Upper lobe of right lung (tissue), 1 donor: ENCODE results near the gene TRIM47. TPM values are rescaled to one million over a fixed set of nuclear protein-coding genes. Genes with fewer than 3 reads are reported as not detected.

ENCODE experiments used
- ATAC-seq: fragments of 200-7000 bp; cut with Tn5 transposase; one replicate; pipeline ENCODE4 v1.9.1; 2020; ENCODE audit warnings: mild to moderate bottlenecking, moderate library complexity
- DNase-seq: peaks from one replicate; pipeline ENCODE4 v3.0.0-alpha.2; 2020
- H3K27ac ChIP-seq: fragments of 200-600 bp; one replicate; pipeline ENCODE4 v1.8.0; 2022
- H3K27me3 ChIP-seq: fragments of 200-600 bp; one replicate; pipeline ENCODE4 v1.8.0; 2022; ENCODE audit warnings: mild to moderate bottlenecking
- H3K36me3 ChIP-seq: fragments of 200-600 bp; one replicate; pipeline ENCODE4 v1.8.0; 2022
- H3K4me1 ChIP-seq: fragments of 200-600 bp; one replicate; pipeline ENCODE4 v1.8.0; 2022
- H3K4me3 ChIP-seq: fragments of 200-600 bp; one replicate; pipeline ENCODE4 v1.8.0; 2022; ENCODE audit warnings: mild to moderate bottlenecking
- H3K9me3 ChIP-seq: fragments of 200-600 bp; one replicate; pipeline ENCODE4 v1.8.0; 2022
- intact Hi-C: fragments of 100-400 bp; cut with DNase I; formaldehyde crosslinking; loops from one replicate; pipeline ENCODE4 v1.11.0; 2022
- total RNA-seq: library from RNA; stranded (reverse); fragmentation: NEBNext Ultra II Directional; extraction: Animal tissue kit (Norgen Biotek cat#: 25700); gene quantifications from one replicate; pipeline ENCODE4 v1.2.1, GENCODE V29; 2021
- TF ChIP-seq, protein P1 (sequence below): fragments of 200-600 bp; IDR thresholded peaks from one replicate; pipeline ENCODE4 v1.8.0; 2022; ENCODE audit warnings: antibody characterized with exemption
- donor health status: DM: no; HTN: yes; CAD: no; lungs with severe emphysema.

The TRIM47 gene
- total RNA-seq, 1 donor from 2014 or later: 31.0 TPM

GRCh38 chr17:75899353-75899752, 21.0 kb upstream of the TRIM47 start:
- no peak overlapping the region for H3K4me3 ChIP-seq
- peaks cover 24% of the 10 kb centered on the region for H3K4me1 ChIP-seq
- ATAC-seq (no peak), DNase-seq (no peak)
- H3K27ac ChIP-seq: no peak overlapping the region
- H3K27me3 ChIP-seq: no peaks in the 10 kb centered on the region
- intact Hi-C loops: no loop called here
- H3K36me3 ChIP-seq: peaks cover 52% of the 10 kb centered on the region
- no peaks in the 10 kb centered on the region for H3K9me3 ChIP-seq
- TF ChIP-seq, protein P1, sequence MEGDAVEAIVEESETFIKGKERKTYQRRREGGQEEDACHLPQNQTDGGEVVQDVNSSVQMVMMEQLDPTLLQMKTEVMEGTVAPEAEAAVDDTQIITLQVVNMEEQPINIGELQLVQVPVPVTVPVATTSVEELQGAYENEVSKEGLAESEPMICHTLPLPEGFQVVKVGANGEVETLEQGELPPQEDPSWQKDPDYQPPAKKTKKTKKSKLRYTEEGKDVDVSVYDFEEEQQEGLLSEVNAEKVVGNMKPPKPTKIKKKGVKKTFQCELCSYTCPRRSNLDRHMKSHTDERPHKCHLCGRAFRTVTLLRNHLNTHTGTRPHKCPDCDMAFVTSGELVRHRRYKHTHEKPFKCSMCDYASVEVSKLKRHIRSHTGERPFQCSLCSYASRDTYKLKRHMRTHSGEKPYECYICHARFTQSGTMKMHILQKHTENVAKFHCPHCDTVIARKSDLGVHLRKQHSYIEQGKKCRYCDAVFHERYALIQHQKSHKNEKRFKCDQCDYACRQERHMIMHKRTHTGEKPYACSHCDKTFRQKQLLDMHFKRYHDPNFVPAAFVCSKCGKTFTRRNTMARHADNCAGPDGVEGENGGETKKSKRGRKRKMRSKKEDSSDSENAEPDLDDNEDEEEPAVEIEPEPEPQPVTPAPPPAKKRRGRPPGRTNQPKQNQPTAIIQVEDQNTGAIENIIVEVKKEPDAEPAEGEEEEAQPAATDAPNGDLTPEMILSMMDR: no peak

DNA sequence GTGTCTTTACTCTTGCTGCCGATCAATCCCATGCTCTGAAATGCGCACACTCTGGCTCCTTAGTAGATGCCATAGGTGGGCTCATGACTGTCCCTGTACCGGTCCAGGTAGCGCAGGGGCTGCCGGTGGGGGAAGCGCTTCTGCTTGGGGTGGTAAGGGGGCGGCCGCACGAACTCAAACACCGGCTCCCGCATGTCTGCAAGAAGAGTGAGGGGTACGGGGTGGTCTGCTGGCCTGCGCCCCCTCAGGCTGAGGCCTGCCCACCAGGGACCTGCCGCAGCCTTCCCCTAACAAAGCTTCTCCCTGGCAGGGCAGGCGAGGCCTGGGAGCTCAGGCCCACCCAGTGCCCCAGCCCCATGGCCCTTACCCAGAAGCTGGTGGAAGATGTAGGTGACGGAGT, 20.4 kb upstream of the TRIM47 start:
- intact Hi-C loops: no loop called here
- Histone ChIP-seq H3K27me3 (no peaks in the 10 kb centered on the region), H3K9me3 (no peaks in the 10 kb centered on the region), H3K36me3 (peaks cover 52% of the 10 kb centered on the region), H3K4me1 (peaks cover 20% of the 10 kb centered on the region), H3K4me3 (no peak overlapping the region), H3K27ac (no peak overlapping the region)
- DNase-seq (no peak), ATAC-seq (no peak)
- TF ChIP-seq, protein P1: no peak

- Histone ChIP-seq H3K27me3 (no peaks in the 10 kb centered on the region), H3K9me3 (no peaks in the 10 kb centered on the region), H3K4me1 (peaks cover 13% of the 10 kb centered on the region), H3K36me3 (peaks cover 52% of the 10 kb centered on the region), H3K4me3 (no peak overlapping the region), H3K27ac (no peak overlapping the region)
- ATAC-seq (no peak), DNase-seq (no peak)
- intact Hi-C loops: no loop called here
- TF ChIP-seq, protein P1: no peak
Observed at GRCh38 chr17:75898065-75898464, 19.7 kb upstream of the TRIM47 start.

DNA sequence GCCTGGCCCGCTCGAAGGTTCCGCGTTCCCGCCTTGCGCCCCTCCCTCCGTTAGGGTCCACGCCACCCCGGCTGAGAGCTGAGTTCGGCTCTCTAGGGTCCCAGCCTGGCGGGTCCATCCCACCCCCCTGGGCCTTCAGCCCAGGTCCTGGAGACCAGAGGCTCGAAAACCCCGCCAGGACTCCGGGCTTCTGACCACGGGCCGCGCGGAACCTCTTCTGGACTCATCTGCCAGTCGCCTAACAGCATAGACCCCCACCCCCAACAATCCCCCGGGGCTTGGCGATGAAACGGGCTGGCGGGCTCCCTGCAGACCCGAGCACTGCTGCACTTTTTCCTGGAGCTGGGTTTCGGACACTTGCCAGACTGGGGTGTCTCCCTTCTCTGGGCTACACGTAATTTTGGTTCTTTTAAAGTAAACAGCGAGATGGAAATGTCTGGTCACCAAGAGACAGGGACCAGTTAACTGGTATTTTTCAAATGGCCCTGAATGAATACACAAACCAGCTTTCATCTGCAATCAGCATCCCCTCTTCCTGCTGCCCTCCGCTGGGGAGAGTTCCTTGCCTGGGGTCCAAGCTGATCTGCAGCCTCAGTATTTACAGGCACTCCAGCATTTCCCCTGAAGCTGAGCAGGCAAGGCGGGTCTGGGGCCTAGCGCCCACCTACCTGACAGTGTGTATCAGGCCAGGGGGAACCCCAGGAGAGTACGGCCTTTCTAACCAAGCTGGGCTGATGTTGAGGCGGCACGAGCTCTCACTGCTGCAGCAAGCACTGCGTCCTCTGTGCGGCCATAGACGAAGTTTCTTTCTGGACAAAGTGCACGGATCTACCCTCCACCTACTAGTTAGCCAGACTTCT, 19.0 kb upstream of the TRIM47 start:
- TF ChIP-seq, protein P1: no peak
- Histone ChIP-seq H3K9me3 (no peaks in the 10 kb centered on the region), H3K36me3 (peaks cover 47% of the 10 kb centered on the region), H3K27me3 (no peaks in the 10 kb centered on the region), H3K4me1 (peaks cover 13% of the 10 kb centered on the region), H3K27ac (peak overlapping the region; percentile 95), H3K4me3 (peak overlapping the region; percentile 77)
- intact Hi-C loops: no loop called here
- ATAC-seq (no peak), DNase-seq (peak; percentile 66)

DNA sequence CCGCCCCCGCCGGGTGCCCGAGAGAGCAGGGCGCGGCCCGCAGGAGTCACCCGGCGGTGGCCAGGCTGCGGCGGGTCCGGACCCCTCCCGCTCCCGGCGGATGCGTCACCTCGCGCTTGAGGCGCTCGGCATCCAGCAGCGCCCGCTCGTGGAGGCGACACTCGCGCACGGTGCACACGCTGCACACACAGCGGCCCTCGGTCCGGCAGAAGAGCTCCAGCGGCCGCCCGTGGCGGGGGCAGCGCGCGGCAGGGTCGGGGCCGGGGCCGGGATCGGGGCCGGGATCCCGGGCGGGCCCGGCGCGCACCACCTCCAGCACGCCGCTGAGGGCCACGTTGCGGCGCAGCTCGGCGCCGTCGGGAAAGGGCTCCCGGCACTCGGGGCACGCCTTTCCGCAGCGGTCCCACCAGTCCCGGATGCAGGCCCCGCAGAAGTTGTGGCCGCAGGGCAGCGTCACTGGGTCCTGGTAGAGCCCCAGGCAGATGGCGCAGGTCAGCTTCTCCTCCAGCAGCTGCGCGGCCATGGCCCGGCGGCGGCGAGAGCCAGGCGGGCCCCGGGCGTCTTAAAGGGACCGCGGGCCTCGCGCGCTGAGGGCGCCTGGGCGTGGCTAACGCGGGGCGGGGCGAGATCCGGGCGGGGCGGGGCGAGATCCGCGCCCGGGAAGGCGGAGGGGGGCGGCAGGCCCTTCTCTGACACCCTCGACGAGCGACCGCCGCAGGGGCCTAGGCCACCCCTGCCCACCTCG, 18.2 kb upstream of the TRIM47 start, which contains the start of gene TRIM65:
Gene TRIM65, minus strand, starts transcription at position 537 of the 745 bp plus-strand sequence. Its CDS starts 14 bp downstream, at position 523.
- Histone ChIP-seq H3K9me3 (no peaks in the 10 kb centered on the region), H3K27ac (peak within 1 kb of the TSS; percentile 95), H3K4me3 (peak within 1 kb of the TSS; percentile 77), H3K27me3 (no peaks in the 10 kb centered on the region), H3K4me1 (peaks cover 13% of the 10 kb centered on the region), H3K36me3 (peaks cover 46% of the 10 kb centered on the region)
- TF ChIP-seq, protein P1: peak; percentile 24
- DNase-seq (peak; percentile 93), ATAC-seq (peak; percentile 89)
- intact Hi-C loops: no loop called here
